GM10847 (cell line): ENCODE measurements around the gene CRTAP.

Experiments
- POLR2A ChIP-seq: IDR thresholded peaks from 2 replicates; pipeline ENCODE4 v1.6.1; 2011; ENCODE audit not compliant: insufficient read length; ENCODE audit errors: extremely low read depth

CRTAP gene

GRCh38 chr3:33093847-33094246 lies 20.0 kb upstream of the CRTAP start:
- no peak for TF ChIP-seq POLR2A

GRCh38 chr3:33095436-33095835 lies 18.4 kb upstream of the CRTAP start:
- no peak for TF ChIP-seq POLR2A

- no peak for TF ChIP-seq POLR2A
Observed at GRCh38 chr3:33096093-33096868, 17.5 kb upstream of the CRTAP start.

- no peak for TF ChIP-seq POLR2A
Observed at GRCh38 chr3:33099109-33099645, 14.6 kb upstream of the CRTAP start.

- no peak for TF ChIP-seq POLR2A
Observed at GRCh38 chr3:33099701-33100100, 14.1 kb upstream of the CRTAP start.

- TF ChIP-seq POLR2A, result no peak
Observed at GRCh38 chr3:33100229-33100628, 13.6 kb upstream of the CRTAP start.

- no peak for TF ChIP-seq POLR2A
Observed at GRCh38 chr3:33103034-33103433, 10.8 kb upstream of the CRTAP start.

GRCh38 chr3:33103480-33103879 lies 10.3 kb upstream of the CRTAP start:
- TF ChIP-seq POLR2A, result no peak

GRCh38 chr3:33104803-33105202 lies 9.0 kb upstream of the CRTAP start:
- no peak for TF ChIP-seq POLR2A

- TF ChIP-seq POLR2A, result no peak
Observed at GRCh38 chr3:33105341-33105948, 8.4 kb upstream of the CRTAP start.

GRCh38 chr3:33111581-33111980 lies 2.2 kb upstream of the CRTAP start:
- no peak for TF ChIP-seq POLR2A

- TF ChIP-seq POLR2A, result no peak
Observed at GRCh38 chr3:33114622-33115023, 809 bp downstream of the CRTAP start.

- no peak for TF ChIP-seq POLR2A
Observed at GRCh38 chr3:33115024-33115768, 1.4 kb downstream of the CRTAP start.

GRCh38 chr3:33117461-33117860 lies 3.6 kb downstream of the CRTAP start:
- TF ChIP-seq POLR2A, result no peak

- TF ChIP-seq POLR2A, result no peak
Observed at GRCh38 chr3:33119891-33120290, 6.1 kb downstream of the CRTAP start.

GRCh38 chr3:33122991-33123390 lies 9.2 kb downstream of the CRTAP start:
- TF ChIP-seq POLR2A, result no peak
